ENCODE measurements around the gene BRMS1. TPM values are rescaled to one million over a fixed set of nuclear protein-coding genes. Genes with fewer than 3 reads are reported as not detected.

Gene BRMS1
- total RNA-seq, 2 donors from 2014 or later, result 19.2 to 33.3 TPM

DNA sequence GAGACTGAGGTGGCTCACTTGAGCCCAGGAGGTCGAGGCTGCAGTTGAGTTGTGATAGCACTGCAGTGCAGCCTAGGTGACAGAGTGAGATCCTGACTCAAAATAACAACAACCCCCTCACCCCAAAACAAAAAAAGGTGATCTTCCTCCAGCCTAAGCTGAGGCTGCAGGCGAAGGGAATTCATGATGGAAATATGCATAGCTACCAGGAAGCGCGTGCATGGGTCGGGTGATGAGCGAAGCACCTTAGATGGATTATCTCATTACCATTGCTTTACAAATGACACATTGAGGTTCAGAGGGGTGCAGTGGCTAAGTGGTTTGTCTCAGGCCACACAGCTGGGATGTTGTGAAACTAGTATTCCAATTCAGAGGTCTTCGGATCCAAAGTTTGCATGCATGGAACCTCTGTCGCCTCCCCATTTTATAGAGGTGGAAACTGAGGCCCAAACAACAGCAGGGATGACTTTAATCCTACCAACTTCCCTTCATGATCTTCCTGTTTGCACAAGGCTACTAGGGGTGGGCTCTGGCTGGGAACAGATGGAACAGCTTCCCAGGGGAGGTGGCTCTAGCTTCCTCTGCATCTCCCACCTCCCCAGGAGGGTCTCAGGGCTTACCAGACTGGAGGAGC is 22.1 kb upstream of the BRMS1 start:
- H3K27me3 ChIP-seq, result no peaks in the 10 kb centered on the region
- DNase-seq (ENCODE audit: low spot score), result no peak
- no peak overlapping the region for H3K4me3 ChIP-seq
- peaks cover 0 to 50% of the 10 kb centered on the region in 2 donors for H3K4me1 ChIP-seq
- peaks cover 23% of the 10 kb centered on the region for H3K36me3 ChIP-seq
- H3K9me3 ChIP-seq, result no peaks in the 10 kb centered on the region
- H3K27ac ChIP-seq, result no peak overlapping the region
- no peak for TF ChIP-seq CTCF (IDR thresholded peaks at IDR 0.05)

- H3K4me3 ChIP-seq, result no peak overlapping the region
- peaks cover 0 to 40% of the 10 kb centered on the region in 2 donors for H3K4me1 ChIP-seq
- H3K27me3 ChIP-seq, result no peaks in the 10 kb centered on the region
- H3K36me3 ChIP-seq, result peaks cover 23% of the 10 kb centered on the region
- H3K9me3 ChIP-seq, result no peaks in the 10 kb centered on the region
- DNase-seq (ENCODE audit: low spot score), result no peak
- H3K27ac ChIP-seq, result peak overlapping the region in 1 of 2 donors; percentile 6
- no peak for TF ChIP-seq CTCF (IDR thresholded peaks at IDR 0.05)
Observed at GRCh38 chr11:66365711-66366619, 21.1 kb upstream of the BRMS1 start.

GRCh38 chr11:66365166-66365565 is 20.3 kb upstream of the BRMS1 start:
- TF ChIP-seq CTCF (IDR thresholded peaks at IDR 0.05), result no peak
- Histone ChIP-seq H3K4me3 (no peak overlapping the region), H3K27me3 (no peaks in the 10 kb centered on the region), H3K27ac (no peak overlapping the region), H3K9me3 (no peaks in the 10 kb centered on the region), H3K36me3 (peaks cover 23% of the 10 kb centered on the region), H3K4me1 (peaks cover 0 to 35% of the 10 kb centered on the region in 2 donors)
- no peak for DNase-seq (ENCODE audit: low spot score)

DNA sequence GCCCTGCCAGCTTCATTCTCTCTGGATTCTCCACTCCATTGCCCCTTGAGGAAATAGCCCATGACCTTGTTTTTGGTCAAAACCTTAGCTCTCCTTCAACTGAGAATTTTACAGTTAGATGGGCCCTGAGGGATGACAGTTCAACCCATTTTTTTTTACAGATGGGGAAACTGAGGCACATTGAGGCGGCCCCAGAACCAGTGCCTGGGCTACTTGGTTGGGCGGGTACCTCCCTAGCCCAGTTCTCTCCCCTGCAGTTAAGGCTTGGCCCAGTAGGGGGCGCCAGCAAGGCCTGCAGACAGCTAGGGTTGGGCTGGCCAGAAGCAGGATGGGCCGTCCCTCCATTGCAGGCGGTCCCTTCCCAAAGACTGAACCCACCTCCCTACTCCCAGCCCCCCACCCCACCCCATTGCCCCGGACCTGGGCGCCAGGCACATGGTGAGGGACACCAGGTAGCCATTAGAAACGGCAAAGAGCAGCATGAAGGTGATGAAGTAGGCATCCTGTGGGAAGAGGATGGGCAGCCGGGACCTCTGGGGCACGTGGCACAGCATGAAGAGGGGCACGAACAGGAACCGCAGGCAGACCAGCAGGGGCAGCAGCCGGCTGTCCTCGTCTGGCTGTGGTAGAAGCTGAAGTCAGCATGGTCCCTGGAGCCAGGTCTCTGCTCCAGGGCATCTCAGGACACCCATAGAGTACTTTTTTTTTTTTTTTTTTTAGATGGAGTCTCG is 19.1 kb upstream of the BRMS1 start:
- Histone ChIP-seq H3K27me3 (no peaks in the 10 kb centered on the region), H3K9me3 (no peaks in the 10 kb centered on the region), H3K4me1 (peaks cover 0 to 24% of the 10 kb centered on the region in 2 donors), H3K27ac (no peak overlapping the region), H3K4me3 (no peak overlapping the region), H3K36me3 (peaks cover 20% of the 10 kb centered on the region)
- no peak for DNase-seq (ENCODE audit: low spot score)
- TF ChIP-seq CTCF (IDR thresholded peaks at IDR 0.05), result peak; percentile 57 to 58

DNA sequence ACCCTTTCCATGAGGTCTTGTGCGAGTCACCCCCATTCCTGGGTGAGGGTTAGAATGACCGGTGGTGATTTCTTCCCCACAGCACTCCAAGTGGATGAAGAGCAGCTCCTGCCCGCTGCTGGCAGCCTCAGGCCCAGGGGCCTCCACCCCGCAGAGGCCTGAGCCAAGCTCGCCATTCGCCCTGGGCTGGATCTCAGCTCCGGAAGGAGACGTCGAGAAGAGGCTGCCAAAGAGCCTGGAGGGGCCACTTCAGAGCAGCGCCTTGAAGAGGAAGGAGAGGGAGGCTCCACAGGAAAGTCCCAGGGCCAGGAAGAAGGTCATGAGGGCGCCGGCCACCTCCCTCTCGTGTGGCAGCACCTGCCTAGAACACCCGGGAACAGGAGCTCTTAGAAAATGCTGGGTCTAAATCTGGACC is 18.3 kb upstream of the BRMS1 start:
- DNase-seq (ENCODE audit: low spot score), result no peak
- Histone ChIP-seq H3K4me3 (no peak overlapping the region), H3K27me3 (no peaks in the 10 kb centered on the region), H3K4me1 (peaks cover 0 to 16% of the 10 kb centered on the region in 2 donors), H3K36me3 (peaks cover 12% of the 10 kb centered on the region), H3K27ac (no peak overlapping the region), H3K9me3 (no peaks in the 10 kb centered on the region)
- TF ChIP-seq CTCF (IDR thresholded peaks at IDR 0.05), result no peak
